IPS-11a (cell line): ENCODE data around the gene SLC35A2.
A peak's percentile ranks its signal among the peaks of the same experiment; 100 is the strongest.

Experiments
- H3K4me3 ChIP-seq: one replicate; pipeline ENCODE4 v1.5.1; 2013; ENCODE audit warnings: low read depth, low read length, control low read depth

Gene SLC35A2

GRCh38 chrX:48927736-48928382 is 16.4 kb upstream of the SLC35A2 start:
- H3K4me3 ChIP-seq: no peak overlapping the region

GRCh38 chrX:48927123-48927522 is 15.7 kb upstream of the SLC35A2 start:
- no peak overlapping the region for H3K4me3 ChIP-seq

- H3K4me3 ChIP-seq: no peak overlapping the region
Observed at GRCh38 chrX:48924270-48924669, 12.8 kb upstream of the SLC35A2 start.

GRCh38 chrX:48923771-48924170 is 12.3 kb upstream of the SLC35A2 start:
- no peak overlapping the region for H3K4me3 ChIP-seq

GRCh38 chrX:48920718-48921104 is 9.3 kb upstream of the SLC35A2 start:
- H3K4me3 ChIP-seq: no peak overlapping the region

GRCh38 chrX:48919947-48920717 is 8.7 kb upstream of the SLC35A2 start:
- peak overlapping the region; percentile 33 for H3K4me3 ChIP-seq

- peak overlapping the region; percentile 33 for H3K4me3 ChIP-seq
Observed at GRCh38 chrX:48919360-48919841, 8.0 kb upstream of the SLC35A2 start.

GRCh38 chrX:48918643-48919340 is 7.3 kb upstream of the SLC35A2 start, which contains the start of gene PIM2:
TSS of gene PIM2 (minus strand) at chrX:48919024. CDS start at chrX:48918834, 190 bp downstream.
- peak within 1 kb of the TSS; percentile 88 for H3K4me3 ChIP-seq

GRCh38 chrX:48918301-48918642 is 6.8 kb upstream of the SLC35A2 start:
- peak overlapping the region; percentile 88 for H3K4me3 ChIP-seq

GRCh38 chrX:48917139-48918001 is 5.9 kb upstream of the SLC35A2 start:
- H3K4me3 ChIP-seq: peak overlapping the region; percentile 88

GRCh38 chrX:48914593-48915493 is 3.4 kb upstream of the SLC35A2 start:
- no peak overlapping the region for H3K4me3 ChIP-seq

- H3K4me3 ChIP-seq: no peak overlapping the region
Observed at GRCh38 chrX:48913605-48914366, 2.3 kb upstream of the SLC35A2 start.

GRCh38 chrX:48910926-48911411 is 477 bp downstream of the SLC35A2 start:
- H3K4me3 ChIP-seq: peak overlapping the region; percentile 60

GRCh38 chrX:48909703-48910294 is 1.6 kb downstream of the SLC35A2 start:
- no peak overlapping the region for H3K4me3 ChIP-seq

GRCh38 chrX:48908600-48908999 is 2.8 kb downstream of the SLC35A2 start:
- H3K4me3 ChIP-seq: no peak overlapping the region

GRCh38 chrX:48905090-48905790 is 6.2 kb downstream of the SLC35A2 start:
- H3K4me3 ChIP-seq: no peak overlapping the region

GRCh38 chrX:48904626-48905025 is 6.8 kb downstream of the SLC35A2 start:
- no peak overlapping the region for H3K4me3 ChIP-seq

- H3K4me3 ChIP-seq: no peak overlapping the region
Observed at GRCh38 chrX:48904180-48904579, 7.3 kb downstream of the SLC35A2 start.
